GM21717 (cell line): ENCODE measurements around the gene GET4.
"Not testable (repeated sequence)": the region's sequence is repeated elsewhere in the genome, so short reads cannot be mapped to it uniquely, and the experiment has no call there.

Source experiments
- ATAC-seq: cut with Tn5 transposase; IDR thresholded peaks from one replicate; pipeline ENCODE4 v1.9.1; 2021; ENCODE audit warnings: mild to moderate bottlenecking, moderate library complexity; ENCODE audit not compliant: unreplicated experiment

The GET4 gene

GRCh38 chr7:845091-845490 lies 31.3 kb upstream of the GET4 start:
- no peak for ATAC-seq

GRCh38 chr7:845731-846130 lies 30.6 kb upstream of the GET4 start:
- no peak for ATAC-seq

- not testable (repeated sequence) for ATAC-seq
These were observed 29.2 kb upstream of the GET4 start for GRCh38 chr7:846958-847650.

GRCh38 chr7:847728-848127 lies 28.6 kb upstream of the GET4 start:
- not testable (repeated sequence) for ATAC-seq

GRCh38 chr7:849145-849544 lies 27.2 kb upstream of the GET4 start:
- ATAC-seq, result no peak

GRCh38 chr7:849781-850180 lies 26.6 kb upstream of the GET4 start:
- no peak for ATAC-seq

GRCh38 chr7:851204-851603 lies 25.1 kb upstream of the GET4 start:
- ATAC-seq, result no peak

- ATAC-seq, result no peak
These were observed 22.8 kb upstream of the GET4 start for GRCh38 chr7:853366-854117.

- ATAC-seq, result no peak
These were observed 22.1 kb upstream of the GET4 start for GRCh38 chr7:854118-854775.

GRCh38 chr7:855686-856369 lies 20.5 kb upstream of the GET4 start:
- ATAC-seq, result no peak

GRCh38 chr7:856444-857095 lies 19.8 kb upstream of the GET4 start:
- ATAC-seq, result no peak

- ATAC-seq, result no peak
These were observed 18.7 kb upstream of the GET4 start for GRCh38 chr7:857661-858060.

- ATAC-seq, result no peak
These were observed 16.9 kb upstream of the GET4 start for GRCh38 chr7:859359-860030.

GRCh38 chr7:860149-860548 lies 16.2 kb upstream of the GET4 start:
- ATAC-seq, result no peak

- ATAC-seq, result no peak
These were observed 15.1 kb upstream of the GET4 start for GRCh38 chr7:861222-861621.

GRCh38 chr7:862157-862556 lies 14.2 kb upstream of the GET4 start:
- no peak for ATAC-seq

GRCh38 chr7:863106-863505 lies 13.2 kb upstream of the GET4 start:
- ATAC-seq, result no peak

GRCh38 chr7:865921-866320 lies 10.4 kb upstream of the GET4 start:
- ATAC-seq, result no peak

- no peak for ATAC-seq
These were observed 9.4 kb upstream of the GET4 start for GRCh38 chr7:867001-867405.

GRCh38 chr7:867406-868188 lies 8.8 kb upstream of the GET4 start:
- ATAC-seq, result no peak
